HUES64 (cell line): ENCODE data around the gene GFPT1.

Source experiments
- H3K27ac ChIP-seq: 2 replicates; pipeline ENCODE4 v1.7.0; 2013; ENCODE audit warnings: low read depth, low read length, inconsistent platforms
- H3K27me3 ChIP-seq: 2 replicates; pipeline ENCODE4 v1.6.1; 2013; ENCODE audit warnings: mild to moderate bottlenecking, low read length; ENCODE audit not compliant: insufficient read depth
- H3K36me3 ChIP-seq: 2 replicates; pipeline ENCODE4 v1.6.1; 2013; ENCODE audit warnings: mild to moderate bottlenecking, low read length; ENCODE audit not compliant: insufficient read depth
- H3K4me1 ChIP-seq: 2 replicates; pipeline ENCODE4 v1.6.1; 2013; ENCODE audit warnings: mild to moderate bottlenecking, low read length, moderate library complexity; ENCODE audit not compliant: insufficient read depth
- H3K4me3 ChIP-seq: 2 replicates; pipeline ENCODE4 v1.5.1; 2013; ENCODE audit warnings: mild to moderate bottlenecking, low read length, moderate library complexity
- H3K9ac ChIP-seq: 2 replicates; pipeline ENCODE4 v1.6.1; 2013; ENCODE audit warnings: mild to moderate bottlenecking, low read depth, low read length
- H3K9me3 ChIP-seq: 2 replicates; pipeline ENCODE4 v1.6.1; 2013; ENCODE audit warnings: low read depth, low read length; ENCODE audit not compliant: insufficient read depth
- WGBS: fragments of 150-250, 120-280 bp; methylation state at CpG from one replicate; pipeline ENCODE4 v1.1.7; 2013; ENCODE audit warnings: missing lambda C conversion rate; 5-methylcytosine and 5-hydroxymethylcytosine counted together

Gene GFPT1

DNA sequence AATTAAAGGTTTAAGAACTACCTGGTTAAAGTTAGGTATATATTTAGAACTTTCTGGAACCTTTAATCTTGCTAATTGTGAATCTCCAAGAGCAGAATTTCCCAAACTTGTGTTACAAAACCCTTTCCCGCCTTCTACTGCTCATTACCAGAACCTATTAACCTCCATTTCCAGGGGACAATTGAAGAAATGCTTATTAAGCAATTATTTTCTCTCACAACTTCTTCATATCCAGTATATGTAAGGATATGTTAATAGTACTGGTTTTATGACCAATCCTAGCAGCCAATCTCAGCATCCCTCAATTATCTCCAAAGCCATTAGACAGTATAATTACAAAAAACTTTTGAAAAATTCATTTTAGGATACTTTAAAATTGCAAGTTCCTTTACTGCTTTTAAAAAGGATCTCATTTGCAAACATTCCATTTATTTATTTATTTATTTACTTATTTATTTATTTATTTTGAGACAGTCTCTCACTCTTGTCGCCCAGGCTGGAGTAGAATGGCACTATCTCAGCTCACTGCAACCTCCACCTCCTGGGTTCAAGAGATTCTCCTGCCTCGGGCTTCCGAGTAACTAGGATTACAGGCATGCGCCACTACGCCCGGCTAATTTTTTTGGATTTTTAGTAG is 3.7 kb downstream of the GFPT1 start:
- Histone ChIP-seq H3K4me1 (peaks cover 19% of the 10 kb centered on the region), H3K27me3 (no peaks in the 10 kb centered on the region; the same call in 1 of the 2 replicates), H3K27ac (no peak overlapping the region), H3K4me3 (no peak overlapping the region), H3K9ac (no peak overlapping the region), H3K9me3 (no peaks in the 10 kb centered on the region), H3K36me3 (peaks cover 6% of the 10 kb centered on the region; the same call in 1 of the 2 replicates)
- WGBS, result 91% methylated on average over 7 of the region's 7 CpGs

- Histone ChIP-seq H3K4me3 (no peak overlapping the region), H3K9me3 (no peaks in the 10 kb centered on the region), H3K27ac (no peak overlapping the region), H3K27me3 (no peaks in the 10 kb centered on the region), H3K36me3 (peaks cover 6% of the 10 kb centered on the region; the same call in 1 of the 2 replicates), H3K4me1 (peaks cover 12% of the 10 kb centered on the region), H3K9ac (no peak overlapping the region)
- 95% methylated on average over 2 of the region's 2 CpGs for WGBS
These were observed 4.5 kb downstream of the GFPT1 start for GRCh38 chr2:69382547-69382946.

GRCh38 chr2:69381337-69381737 is 5.7 kb downstream of the GFPT1 start:
- Histone ChIP-seq H3K4me3 (no peak overlapping the region), H3K4me1 (peaks cover 11% of the 10 kb centered on the region), H3K36me3 (peaks cover 6% of the 10 kb centered on the region; the same call in 1 of the 2 replicates), H3K27me3 (no peaks in the 10 kb centered on the region), H3K27ac (no peak overlapping the region), H3K9ac (no peak overlapping the region), H3K9me3 (no peaks in the 10 kb centered on the region)
- 95% methylated on average over 1 of the region's 1 CpG for WGBS

DNA sequence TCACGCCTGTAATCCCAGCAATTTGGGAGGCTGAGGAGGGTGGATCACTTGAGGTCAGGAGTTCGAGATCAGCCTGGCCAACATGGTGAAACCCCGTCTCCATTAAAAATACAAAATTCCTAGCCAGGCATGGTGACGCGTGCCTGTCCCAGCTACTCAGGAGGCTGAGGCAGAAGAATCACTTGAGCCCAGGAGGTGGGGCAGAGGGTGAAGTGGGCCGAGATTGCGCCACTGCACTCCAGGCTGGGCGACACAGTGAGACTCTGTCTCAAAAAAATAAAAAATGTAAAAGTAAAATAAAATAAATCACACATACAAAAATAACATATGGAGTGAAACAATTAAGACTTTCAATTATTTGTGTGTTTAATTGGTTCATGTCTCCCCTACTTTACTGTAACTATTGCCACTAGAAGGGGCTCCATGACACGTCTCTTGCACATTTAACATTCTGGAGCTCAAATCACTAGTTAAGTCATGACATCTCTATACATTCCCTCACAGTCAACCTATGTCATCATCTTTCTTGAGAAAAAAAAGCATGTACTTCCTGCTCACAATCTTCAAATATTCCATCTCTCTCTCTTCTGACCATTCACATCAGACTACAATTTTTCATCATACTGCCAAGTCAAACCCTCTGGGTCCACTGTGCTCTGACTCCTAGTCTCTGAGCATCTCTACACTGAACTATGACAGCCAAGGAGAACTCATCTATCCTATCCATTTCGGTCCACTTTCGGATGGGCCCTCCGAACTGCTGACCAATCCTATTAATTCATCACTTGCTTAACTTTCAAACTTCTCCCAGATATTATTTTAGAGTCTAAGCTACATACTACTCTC is 6.7 kb downstream of the GFPT1 start:
- H3K27me3 ChIP-seq, result no peaks in the 10 kb centered on the region
- peaks cover 6% of the 10 kb centered on the region; the same call in 1 of the 2 replicates for H3K36me3 ChIP-seq
- 0 out of 2 replicates have a peak, but pooled peaks cover 3% of the 10 kb centered on the region for H3K4me1 ChIP-seq
- H3K9me3 ChIP-seq, result no peaks in the 10 kb centered on the region
- WGBS, result 95% methylated on average over 11 of the region's 12 CpGs
- no peak overlapping the region for H3K4me3 ChIP-seq
- no peak overlapping the region for H3K9ac ChIP-seq
- no peak overlapping the region for H3K27ac ChIP-seq

DNA sequence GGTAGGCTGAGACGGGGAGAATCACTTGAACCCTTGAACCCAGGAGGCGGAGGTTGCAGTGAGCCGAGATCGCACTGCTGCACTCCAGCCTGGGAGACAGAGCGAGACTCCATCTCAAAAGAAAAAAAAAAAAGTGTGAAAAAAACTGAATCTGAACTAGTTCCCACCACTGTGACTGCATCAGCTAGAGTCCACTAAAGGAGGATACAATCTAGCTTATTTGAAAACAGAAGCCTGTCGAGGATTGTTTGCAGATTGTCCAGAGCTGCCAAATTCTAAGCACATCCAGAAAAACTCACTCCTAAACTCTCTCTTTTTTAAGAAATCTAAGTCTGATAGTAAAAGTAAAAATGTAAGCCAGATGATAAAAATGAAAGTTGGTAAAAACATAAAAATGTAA is 10.6 kb downstream of the GFPT1 start:
- no peaks in the 10 kb centered on the region for H3K4me1 ChIP-seq
- H3K27ac ChIP-seq, result no peak overlapping the region
- H3K36me3 ChIP-seq, result peaks cover 20% of the 10 kb centered on the region

GRCh38 chr2:69375494-69376353 is 11.3 kb downstream of the GFPT1 start:
- Histone ChIP-seq H3K9ac (no peak overlapping the region), H3K9me3 (no peaks in the 10 kb centered on the region), H3K4me3 (no peak overlapping the region), H3K27ac (no peak overlapping the region), H3K4me1 (no peaks in the 10 kb centered on the region), H3K27me3 (no peaks in the 10 kb centered on the region), H3K36me3 (peaks cover 21% of the 10 kb centered on the region)
- 93% methylated on average over 6 of the region's 8 CpGs for WGBS

More for the DNA sequence above, 10.6 kb downstream of the GFPT1 start:
- H3K4me3 ChIP-seq, result no peak overlapping the region
- no peaks in the 10 kb centered on the region for H3K9me3 ChIP-seq
- no peak overlapping the region for H3K9ac ChIP-seq
- WGBS, result 85% methylated on average over 6 of the region's 6 CpGs
- H3K27me3 ChIP-seq, result no peaks in the 10 kb centered on the region

GRCh38 chr2:69372767-69373166 is 14.3 kb downstream of the GFPT1 start:
- H3K27me3 ChIP-seq, result no peaks in the 10 kb centered on the region
- no peak overlapping the region for H3K27ac ChIP-seq
- H3K9me3 ChIP-seq, result no peaks in the 10 kb centered on the region
- H3K9ac ChIP-seq, result no peak overlapping the region
- no peak overlapping the region for H3K4me3 ChIP-seq
- no peaks in the 10 kb centered on the region for H3K4me1 ChIP-seq
- peaks cover 50% of the 10 kb centered on the region for H3K36me3 ChIP-seq

GRCh38 chr2:69369802-69370201 is 17.2 kb downstream of the GFPT1 start:
- Histone ChIP-seq H3K4me1 (no peaks in the 10 kb centered on the region), H3K9ac (no peak overlapping the region), H3K27me3 (no peaks in the 10 kb centered on the region), H3K27ac (no peak overlapping the region), H3K9me3 (no peaks in the 10 kb centered on the region), H3K4me3 (no peak overlapping the region), H3K36me3 (peaks cover 68% of the 10 kb centered on the region)
- 90% methylated on average over 1 of the region's 1 CpG for WGBS

DNA sequence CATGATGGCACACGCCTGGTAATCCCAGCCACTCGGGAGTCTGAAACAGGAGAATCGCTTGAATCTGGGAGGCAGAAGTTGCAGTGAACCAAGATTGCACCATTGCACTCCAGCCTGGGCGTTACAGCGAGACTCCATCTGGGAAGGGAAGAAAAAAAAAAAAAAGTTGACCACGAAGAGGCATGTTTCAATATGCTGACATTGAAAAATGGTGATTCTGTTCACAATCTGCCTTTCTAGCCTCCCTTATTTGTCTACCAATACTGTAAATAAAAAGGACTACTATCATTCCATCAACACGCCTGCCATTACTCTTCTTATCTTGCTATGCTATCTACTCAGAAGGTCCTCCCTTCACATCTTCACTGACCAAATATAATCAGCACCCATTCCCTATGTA is 18.4 kb downstream of the GFPT1 start:
- Histone ChIP-seq H3K4me1 (no peaks in the 10 kb centered on the region), H3K27me3 (no peaks in the 10 kb centered on the region), H3K9me3 (no peaks in the 10 kb centered on the region), H3K27ac (no peak overlapping the region), H3K9ac (no peak overlapping the region), H3K4me3 (no peak overlapping the region), H3K36me3 (peaks cover 75% of the 10 kb centered on the region)
- WGBS, result 96% methylated on average over 7 of the region's 7 CpGs

DNA sequence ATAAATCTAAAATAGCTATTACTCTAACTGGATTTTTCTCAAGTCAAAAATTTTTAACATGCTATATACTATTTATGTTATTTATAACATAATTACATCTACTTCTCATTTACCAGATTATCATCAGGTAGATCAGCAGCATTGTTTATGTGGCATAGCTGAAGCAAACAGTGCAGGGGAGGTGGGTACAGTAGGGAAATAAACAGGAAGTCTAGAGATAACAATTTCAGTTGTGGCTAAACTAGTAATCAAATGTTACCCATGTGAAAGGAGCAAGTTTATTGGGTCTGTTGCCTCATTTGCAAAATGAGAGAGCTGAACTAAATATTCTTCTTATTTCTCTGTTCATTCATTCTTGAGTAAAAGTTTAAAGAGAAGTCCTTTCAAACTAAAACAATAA is 27.7 kb downstream of the GFPT1 start:
- Histone ChIP-seq H3K4me3 (no peak overlapping the region), H3K36me3 (peaks cover 94% of the 10 kb centered on the region), H3K27ac (peak overlapping the region; percentile 82), H3K27me3 (no peaks in the 10 kb centered on the region), H3K9me3 (no peaks in the 10 kb centered on the region), H3K4me1 (peaks cover 21% of the 10 kb centered on the region), H3K9ac (no peak overlapping the region)

GRCh38 chr2:69358914-69359313 is 28.1 kb downstream of the GFPT1 start:
- H3K36me3 ChIP-seq, result peaks cover 94% of the 10 kb centered on the region
- no peak overlapping the region; the same call in 1 of the 2 replicates for H3K4me3 ChIP-seq
- no peaks in the 10 kb centered on the region for H3K9me3 ChIP-seq
- H3K27me3 ChIP-seq, result no peaks in the 10 kb centered on the region
- H3K27ac ChIP-seq, result peak overlapping the region; percentile 82
- WGBS, result 61% methylated on average over 3 of the region's 3 CpGs
- H3K4me1 ChIP-seq, result peaks cover 21% of the 10 kb centered on the region
- no peak overlapping the region for H3K9ac ChIP-seq
